ENCODE results near the gene SETBP1. TPM values are rescaled to one million over a fixed set of nuclear protein-coding genes. Genes with fewer than 3 reads are reported as not detected.
A peak's percentile ranks its signal among the peaks of the same experiment; 100 is the strongest.
"Not testable (repeated sequence)": the region's sequence is repeated elsewhere in the genome, so short reads cannot be mapped to it uniquely, and the experiment has no call there.

The SETBP1 gene
- total RNA-seq, 1 donor from 2014 or later = 25.8 TPM

DNA sequence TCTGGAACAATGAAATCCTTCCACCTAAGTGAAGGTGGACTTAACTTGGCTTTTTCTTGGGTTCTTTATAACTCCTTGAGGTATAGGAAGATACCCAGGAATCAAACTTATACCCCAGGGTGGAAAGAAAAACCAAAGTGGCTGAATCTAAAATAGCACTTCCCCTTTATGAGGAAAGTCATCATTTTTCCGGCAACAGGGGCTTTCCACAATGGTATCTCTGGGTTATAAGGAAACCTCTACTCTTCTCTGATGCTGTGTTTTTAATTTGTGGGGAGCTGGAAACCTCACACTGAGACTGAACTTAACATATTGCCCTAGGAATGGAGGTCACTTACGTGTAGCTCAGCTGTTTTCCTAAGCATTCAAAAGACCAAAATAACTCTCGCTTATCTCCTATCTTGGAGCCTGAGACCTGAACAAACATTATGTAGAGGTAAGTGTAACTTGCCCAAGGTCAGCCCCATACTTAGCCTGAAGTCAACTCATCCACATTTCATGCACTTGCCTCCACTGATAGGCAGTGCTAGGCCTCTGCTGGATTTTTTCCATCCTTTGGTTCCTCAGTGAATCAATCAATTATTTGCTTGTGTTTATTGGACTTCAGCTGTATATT is 117.9 kb downstream of the SETBP1 start:
- Histone ChIP-seq H3K36me3 (no peaks in the 10 kb centered on the region), H3K9me3 (no peaks in the 10 kb centered on the region), H3K4me1 (peaks cover 8% of the 10 kb centered on the region), H3K27ac (no peak overlapping the region), H3K27me3 (ENCODE audit: low read depth) (no peaks in the 10 kb centered on the region), H3K4me3 (no peak overlapping the region)
- ATAC-seq (peak; percentile 42 to 73), DNase-seq (no peak)
- TF ChIP-seq, protein P1, sequence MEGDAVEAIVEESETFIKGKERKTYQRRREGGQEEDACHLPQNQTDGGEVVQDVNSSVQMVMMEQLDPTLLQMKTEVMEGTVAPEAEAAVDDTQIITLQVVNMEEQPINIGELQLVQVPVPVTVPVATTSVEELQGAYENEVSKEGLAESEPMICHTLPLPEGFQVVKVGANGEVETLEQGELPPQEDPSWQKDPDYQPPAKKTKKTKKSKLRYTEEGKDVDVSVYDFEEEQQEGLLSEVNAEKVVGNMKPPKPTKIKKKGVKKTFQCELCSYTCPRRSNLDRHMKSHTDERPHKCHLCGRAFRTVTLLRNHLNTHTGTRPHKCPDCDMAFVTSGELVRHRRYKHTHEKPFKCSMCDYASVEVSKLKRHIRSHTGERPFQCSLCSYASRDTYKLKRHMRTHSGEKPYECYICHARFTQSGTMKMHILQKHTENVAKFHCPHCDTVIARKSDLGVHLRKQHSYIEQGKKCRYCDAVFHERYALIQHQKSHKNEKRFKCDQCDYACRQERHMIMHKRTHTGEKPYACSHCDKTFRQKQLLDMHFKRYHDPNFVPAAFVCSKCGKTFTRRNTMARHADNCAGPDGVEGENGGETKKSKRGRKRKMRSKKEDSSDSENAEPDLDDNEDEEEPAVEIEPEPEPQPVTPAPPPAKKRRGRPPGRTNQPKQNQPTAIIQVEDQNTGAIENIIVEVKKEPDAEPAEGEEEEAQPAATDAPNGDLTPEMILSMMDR (IDR thresholded peaks at IDR 0.05) = no peak
- intact Hi-C loops (cut with DNase I) = no loop called here

DNA sequence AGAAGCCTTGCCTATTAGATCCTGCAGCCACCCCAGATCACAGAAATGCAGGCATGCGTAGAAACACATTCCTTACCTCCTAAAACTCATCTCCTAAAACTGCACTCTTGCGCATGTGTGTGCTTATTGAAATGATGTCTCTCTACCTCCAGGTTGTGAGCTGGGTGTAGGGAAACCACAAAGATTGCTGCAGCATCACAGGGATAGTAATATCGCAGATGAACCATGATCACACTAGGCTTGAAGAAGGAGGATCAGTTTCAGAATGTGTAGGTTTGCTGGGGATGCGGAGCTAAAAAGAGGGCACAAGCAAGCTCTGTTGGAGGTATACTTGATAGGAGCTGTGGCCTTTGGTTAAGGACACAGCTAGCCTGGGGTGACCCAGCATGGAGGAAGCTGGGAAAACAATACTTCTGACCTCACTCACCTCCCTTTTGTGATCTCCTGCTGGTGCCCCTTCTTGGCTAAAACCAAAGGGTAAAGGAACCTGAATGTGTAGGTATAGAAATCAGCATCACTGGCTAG is 118.8 kb downstream of the SETBP1 start:
- H3K27me3 ChIP-seq (ENCODE audit: low read depth) = no peaks in the 10 kb centered on the region
- intact Hi-C loops (cut with DNase I) = no loop called here
- ATAC-seq (no peak), DNase-seq (no peak)
- H3K27ac ChIP-seq = no peak overlapping the region
- H3K4me1 ChIP-seq = peaks cover 10% of the 10 kb centered on the region
- no peaks in the 10 kb centered on the region for H3K9me3 ChIP-seq
- H3K36me3 ChIP-seq = no peaks in the 10 kb centered on the region
- no peak overlapping the region for H3K4me3 ChIP-seq
- TF ChIP-seq, protein P1 (IDR thresholded peaks at IDR 0.05) = no peak

DNA sequence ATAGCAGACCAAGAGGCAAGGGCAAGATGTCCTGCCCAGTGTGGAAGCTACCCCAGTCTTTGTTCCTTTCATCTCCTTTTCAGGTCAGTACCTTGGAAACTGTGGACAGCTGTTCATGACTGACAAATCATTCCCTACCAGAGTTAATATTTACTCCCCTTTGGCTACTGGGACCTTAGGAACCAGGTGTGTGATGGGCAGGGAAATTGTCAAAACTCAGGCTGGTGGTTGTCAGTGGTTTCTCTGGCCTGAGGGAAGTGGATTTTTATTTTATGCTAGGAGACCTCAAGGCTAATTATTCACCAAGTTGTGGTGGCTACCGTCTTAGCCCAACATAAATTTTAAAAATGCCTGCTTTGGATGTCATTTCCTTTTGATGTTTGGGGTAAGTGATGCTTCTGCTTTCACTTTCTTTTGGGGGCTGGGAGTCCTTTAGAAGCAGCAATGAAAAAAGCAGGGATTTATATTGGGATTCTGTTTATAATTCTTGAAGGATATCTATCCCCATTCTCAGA is 119.3 kb downstream of the SETBP1 start:
- no peak overlapping the region for H3K27ac ChIP-seq
- TF ChIP-seq, protein P1 (IDR thresholded peaks at IDR 0.05) = no peak

DNA sequence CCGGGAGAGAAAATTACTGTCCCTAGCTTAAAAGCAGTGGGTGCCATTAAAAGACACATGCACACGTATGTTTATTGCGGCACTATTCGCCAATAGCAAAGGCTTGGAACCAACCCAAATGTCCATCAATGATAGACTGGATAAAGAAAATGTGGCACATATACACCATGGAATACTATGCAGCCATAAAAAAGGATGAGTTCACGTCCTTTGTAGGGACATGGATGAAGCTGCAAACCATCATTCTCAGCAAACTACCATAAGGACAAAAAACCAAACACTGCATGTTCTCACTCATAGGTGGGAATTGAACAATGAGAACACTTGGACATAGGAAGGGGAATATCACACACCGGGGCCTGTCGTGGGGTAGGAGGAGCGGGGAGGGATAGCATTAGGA is 120.1 kb downstream of the SETBP1 start:
- H3K4me1 ChIP-seq; DNase-seq; H3K27ac ChIP-seq; H3K36me3 ChIP-seq; intact Hi-C loops (cut with DNase I); H3K9me3 ChIP-seq; ATAC-seq; H3K4me3 ChIP-seq; H3K27me3 ChIP-seq (ENCODE audit: low read depth): not testable (repeated sequence)

More for the DNA sequence above, 119.3 kb downstream of the SETBP1 start:
- no peak for ATAC-seq
- H3K4me3 ChIP-seq = no peak overlapping the region
- DNase-seq = no peak
- H3K27me3 ChIP-seq (ENCODE audit: low read depth) = no peaks in the 10 kb centered on the region
- H3K9me3 ChIP-seq = no peaks in the 10 kb centered on the region
- intact Hi-C loops (cut with DNase I) = no loop called here
- H3K4me1 ChIP-seq = peaks cover 10% of the 10 kb centered on the region
- H3K36me3 ChIP-seq = no peaks in the 10 kb centered on the region

DNA sequence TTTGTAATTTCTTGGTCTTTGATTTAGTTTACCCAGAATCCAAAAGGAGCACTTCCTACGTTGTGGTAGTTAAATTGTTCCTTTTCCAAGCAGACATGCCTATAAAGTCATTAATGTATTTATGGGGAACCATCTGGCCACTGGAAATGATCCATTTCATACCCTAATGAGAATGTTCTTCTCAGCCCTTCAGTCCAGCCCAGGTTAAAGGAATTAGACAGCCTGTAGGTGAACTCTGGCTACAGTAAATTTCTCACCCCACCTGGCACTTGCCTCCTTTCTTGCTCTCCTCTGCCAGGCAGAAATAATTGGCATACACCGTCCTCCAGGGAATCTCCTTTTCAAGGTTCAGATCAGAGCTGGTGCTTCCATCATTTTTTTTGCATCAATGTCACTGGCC is 121.1 kb downstream of the SETBP1 start:
- Histone ChIP-seq H3K27ac (no peak overlapping the region), H3K4me1 (peaks cover 10% of the 10 kb centered on the region), H3K36me3 (no peaks in the 10 kb centered on the region), H3K9me3 (no peaks in the 10 kb centered on the region), H3K27me3 (ENCODE audit: low read depth) (no peaks in the 10 kb centered on the region), H3K4me3 (no peak overlapping the region)
- ATAC-seq (no peak), DNase-seq (no peak)
- intact Hi-C loops (cut with DNase I) = no loop called here
- TF ChIP-seq, protein P1 (IDR thresholded peaks at IDR 0.05) = no peak

DNA sequence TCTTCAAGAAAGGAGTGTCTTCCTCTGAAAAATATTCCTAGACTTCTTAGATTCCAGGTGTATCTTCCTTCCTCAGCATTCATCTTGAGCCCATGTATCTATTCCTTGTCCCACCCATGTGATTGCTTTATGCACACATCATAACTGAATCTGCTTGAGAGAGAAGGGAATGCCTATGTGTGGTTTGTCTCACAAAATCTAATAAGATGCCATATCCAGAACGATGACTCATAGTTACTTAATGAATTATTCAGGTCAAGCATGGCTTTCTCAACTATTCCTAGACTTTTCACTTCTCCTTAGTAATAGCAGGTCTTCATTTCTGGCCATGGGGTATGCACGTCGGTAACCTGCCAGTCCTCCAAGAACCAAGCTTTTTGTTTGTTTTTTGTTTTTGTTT is 121.8 kb downstream of the SETBP1 start:
- H3K27me3 ChIP-seq (ENCODE audit: low read depth) = no peaks in the 10 kb centered on the region
- no peak overlapping the region for H3K4me3 ChIP-seq
- peaks cover 10% of the 10 kb centered on the region for H3K4me1 ChIP-seq
- no peaks in the 10 kb centered on the region for H3K9me3 ChIP-seq
- TF ChIP-seq, protein P1 (IDR thresholded peaks at IDR 0.05) = no peak
- intact Hi-C loops (cut with DNase I) = no loop called here
- no peaks in the 10 kb centered on the region for H3K36me3 ChIP-seq
- DNase-seq (no peak), ATAC-seq (no peak)
- H3K27ac ChIP-seq = peak overlapping the region; percentile 42

All from lower lobe of right lung (tissue), 2 donors.